ENCODE measurements around the gene GAB2.
"Not testable (repeated sequence)": the region's sequence is repeated elsewhere in the genome, so short reads cannot be mapped to it uniquely, and the experiment has no call there.

GAB2 gene

DNA sequence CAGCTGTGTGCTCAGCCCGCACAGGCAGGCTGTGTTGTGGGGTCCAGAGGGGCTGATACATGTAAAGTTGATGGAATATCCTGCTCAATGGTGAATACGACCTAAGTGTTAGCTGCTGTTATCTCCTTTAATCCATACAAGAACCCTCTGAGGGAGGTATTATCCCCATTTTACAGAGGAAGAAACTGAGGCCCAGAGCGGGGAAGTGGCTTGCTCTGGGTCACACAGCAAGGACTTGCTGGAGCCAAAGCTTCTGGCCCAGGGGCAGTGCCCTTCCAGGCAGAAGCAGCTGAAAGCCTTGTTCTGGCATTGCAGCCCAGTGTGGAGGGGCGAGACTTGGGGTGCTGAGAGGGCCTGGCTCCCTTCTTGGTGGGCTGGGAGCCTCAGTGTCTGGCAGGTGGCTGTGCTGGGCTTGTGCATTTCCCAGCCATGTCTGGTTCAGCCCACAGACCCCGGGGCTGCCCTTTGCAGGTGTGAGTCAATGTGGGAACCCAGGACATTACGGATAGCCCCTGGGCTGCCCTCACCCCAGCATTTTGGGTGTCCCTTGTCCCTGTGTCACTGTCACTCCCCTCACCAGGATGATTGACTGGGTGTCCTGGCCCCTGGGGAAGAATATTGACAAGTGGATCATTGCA lies 218.5 kb downstream of the GAB2 start:
- no peak for DNase-seq

DNA sequence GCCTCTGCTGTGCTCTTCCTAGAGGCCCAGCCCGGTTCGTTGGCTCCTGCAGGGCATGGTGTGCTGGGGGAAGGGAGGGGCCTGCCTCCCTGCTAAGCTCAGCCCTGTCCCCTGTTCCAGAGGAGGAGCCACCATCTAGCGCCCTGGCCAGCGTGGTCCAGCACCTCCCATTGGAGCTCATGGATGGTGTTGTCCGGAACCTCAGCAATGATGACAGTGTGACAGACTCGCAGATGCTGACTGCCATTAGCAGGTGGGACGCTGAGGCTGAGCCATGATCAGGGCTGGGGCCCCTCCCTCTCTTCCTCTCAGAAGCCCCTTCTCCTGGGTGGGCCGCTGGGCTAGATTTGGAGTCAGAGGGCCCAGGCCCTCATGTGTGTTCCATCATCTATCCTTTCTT lies 219.8 kb downstream of the GAB2 start:
- no peak for DNase-seq

DNA sequence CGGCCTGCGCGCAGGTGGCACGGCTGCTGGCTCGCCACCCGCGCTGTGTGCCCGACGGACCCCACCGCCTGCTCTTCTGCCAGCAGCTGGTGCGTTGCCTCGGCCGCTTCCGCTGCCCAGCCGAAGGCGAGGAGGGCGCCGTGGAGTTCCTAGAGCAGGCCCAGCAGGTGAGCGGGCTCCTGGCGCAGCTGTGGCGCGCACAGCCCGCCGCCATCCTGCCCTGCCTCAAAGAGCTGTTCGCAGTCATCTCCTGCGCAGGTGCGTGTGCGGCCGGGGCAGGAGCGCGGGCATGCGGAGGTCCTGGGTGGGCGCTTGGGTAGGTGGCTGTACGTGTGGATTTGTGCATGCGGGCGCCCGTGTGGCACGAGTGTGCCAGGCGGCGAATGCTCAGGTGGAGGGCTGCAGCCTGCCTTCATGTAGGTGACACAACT lies 220.9 kb downstream of the GAB2 start:
- no peak for DNase-seq

DNA sequence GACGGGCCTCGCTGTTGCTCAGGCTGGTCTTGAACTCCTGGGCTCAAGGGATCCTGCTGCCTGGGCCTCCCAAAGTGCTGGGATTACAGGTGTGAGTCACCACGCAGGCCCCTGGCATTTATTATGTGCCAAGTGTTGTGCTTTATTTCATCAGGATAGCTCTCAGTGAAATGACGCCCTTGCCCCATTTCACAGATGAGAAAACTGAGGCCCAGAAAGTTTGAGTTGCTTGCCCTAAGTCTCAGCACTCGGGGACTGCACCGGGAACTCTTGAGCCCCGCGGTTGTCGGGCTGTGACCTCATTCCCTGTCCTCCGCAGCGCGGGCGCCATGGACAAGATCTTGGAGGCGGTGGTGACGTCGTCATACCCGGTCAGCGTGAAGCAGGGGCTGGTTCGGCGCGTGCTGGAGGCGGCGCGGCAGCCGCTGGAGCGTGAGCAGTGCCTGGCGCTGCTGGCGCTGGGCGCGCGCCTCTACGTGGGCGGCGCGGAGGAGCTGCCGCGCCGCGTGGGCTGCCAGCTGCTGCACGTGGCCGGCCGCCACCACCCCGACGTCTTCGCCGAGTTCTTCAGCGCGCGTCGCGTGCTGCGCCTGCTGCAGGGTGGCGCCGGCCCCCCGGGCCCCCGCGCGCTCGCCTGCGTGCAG lies 221.6 kb downstream of the GAB2 start:
- DNase-seq: no peak

DNA sequence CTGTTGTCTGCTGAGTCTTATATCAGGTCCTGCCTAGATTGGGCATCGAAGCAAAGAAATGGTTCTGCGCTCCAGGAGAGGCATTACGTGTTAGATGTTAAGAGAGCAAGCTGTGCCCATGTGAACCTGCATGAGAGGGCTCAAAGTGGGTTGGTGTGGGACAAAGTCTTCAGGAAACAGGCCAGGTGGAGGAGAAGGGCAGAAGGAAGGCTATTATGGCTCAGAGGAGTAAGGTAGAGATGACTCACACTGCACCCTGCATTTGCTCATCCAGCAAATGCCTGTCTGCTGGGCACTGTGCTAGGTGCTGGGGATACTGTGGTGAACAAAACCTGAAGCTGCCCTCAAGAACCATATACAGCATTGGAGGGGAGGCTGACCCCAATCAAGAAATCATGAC lies 223.1 kb downstream of the GAB2 start:
- no peak for DNase-seq

DNA sequence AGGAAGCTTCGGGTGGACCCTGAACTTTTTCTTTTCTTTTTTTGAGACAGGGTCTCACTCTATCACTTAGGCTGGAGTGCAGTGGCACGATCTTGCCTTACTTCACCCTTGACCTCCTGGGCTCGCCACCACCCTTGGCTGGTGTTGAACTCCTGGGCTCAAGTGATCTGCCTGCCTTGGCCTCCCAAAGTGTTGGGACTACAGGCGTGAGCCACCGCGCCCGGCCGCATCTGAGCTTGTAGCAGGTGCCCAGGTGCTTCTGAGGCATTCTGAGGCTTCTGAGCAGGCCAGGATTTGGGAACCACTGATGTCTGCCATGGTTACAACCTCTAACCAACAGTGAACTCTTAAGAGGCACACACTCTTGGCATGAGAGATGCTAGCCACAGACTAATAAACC lies 223.8 kb downstream of the GAB2 start:
- DNase-seq: no peak

DNA sequence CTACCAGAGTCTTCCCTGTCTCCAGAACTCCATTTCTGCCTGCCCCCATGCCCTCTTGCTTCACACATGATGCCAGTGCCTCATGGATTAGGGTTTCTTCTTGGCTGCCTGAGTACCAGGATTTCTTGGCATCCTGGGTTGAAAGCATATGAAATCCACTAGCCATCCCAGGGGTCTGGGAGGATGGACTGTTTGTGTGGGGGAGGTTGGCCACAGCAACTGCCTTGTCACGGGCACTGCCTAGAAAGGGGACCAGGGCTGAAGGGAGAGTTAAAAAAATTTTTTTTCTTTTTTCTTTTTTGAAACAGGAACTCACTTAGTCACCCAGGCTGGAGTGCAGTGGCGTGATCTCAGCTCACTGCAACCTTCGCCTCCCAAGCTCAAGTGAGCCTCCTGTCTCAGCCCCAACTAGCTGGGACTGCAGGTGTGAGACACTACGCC lies 224.7 kb downstream of the GAB2 start:
- no peak for DNase-seq

DNA sequence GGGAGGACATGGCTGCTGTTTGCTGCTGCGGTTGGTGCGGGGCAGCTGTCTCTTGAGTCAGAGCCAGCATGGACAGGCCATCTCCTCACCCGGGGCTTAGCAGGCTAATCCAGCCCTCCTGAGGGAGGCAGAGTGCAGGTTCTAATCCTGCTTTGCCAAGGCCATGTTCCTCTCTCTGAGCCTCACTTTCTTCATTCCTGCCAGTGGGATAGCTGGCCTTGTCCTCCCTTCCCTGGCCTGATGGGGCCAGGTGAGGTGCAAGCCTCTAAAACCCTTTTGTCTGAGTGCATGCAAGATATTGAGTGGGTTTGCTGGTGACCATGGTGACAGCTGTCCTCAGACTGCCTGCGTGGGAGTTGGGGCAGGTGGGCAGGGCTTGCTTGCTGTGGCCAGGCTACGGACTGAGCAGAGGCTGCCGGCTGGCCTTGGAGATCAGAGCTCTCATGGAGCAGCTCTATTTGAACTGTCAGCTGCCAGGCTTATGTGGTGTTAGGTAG lies 225.3 kb downstream of the GAB2 start:
- no peak for DNase-seq

DNA sequence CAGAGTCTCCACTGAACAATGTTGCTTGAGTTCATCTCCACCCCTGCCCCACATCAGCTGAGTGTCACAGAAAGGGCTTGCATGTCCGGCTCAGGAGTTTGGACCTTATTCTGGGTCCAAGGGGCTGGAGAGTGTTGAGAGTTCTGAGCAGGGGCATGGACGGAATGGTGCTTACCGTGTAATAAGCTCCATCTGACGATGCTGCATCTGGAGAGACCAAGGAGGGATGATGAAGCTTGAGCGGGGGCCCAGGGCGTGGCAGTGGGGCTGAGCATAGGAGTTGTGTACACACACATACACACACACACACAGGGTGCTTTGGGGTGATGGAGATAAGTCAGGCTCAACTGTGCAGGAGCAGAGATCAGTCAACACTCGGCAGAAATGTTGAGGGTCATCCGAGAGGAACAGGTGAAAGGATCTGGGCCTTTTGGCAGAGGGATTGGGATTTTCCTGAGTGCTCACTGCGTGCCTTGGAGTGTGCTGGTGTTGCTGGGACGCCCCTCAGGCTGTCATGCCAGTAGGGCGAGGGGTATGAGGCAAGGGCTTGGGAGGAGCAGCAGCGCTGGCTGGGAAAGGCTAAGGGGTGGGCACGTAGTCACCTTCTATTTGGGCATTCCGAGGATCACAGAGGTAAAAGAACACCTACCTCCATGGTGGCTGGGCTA lies 226.6 kb downstream of the GAB2 start:
- DNase-seq: no peak

DNA sequence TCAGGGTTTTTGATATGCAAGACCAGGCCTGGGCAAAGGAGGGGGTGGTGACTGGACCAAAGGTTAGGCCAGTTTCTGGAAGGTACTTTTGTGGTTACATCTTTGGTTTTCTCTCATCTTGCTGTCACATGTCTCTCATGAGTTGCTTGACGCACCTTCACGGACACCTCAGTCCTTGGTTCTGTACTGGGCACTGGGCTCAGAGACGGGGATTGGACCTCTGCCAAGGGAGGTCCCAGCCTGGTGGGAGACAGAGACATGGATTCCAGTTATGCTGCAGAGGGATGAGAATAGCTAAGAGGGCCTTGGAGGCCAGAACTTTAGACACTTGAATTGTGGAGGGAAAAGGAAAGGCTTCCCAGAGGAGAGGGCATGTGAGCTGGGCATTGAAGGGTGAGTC lies 227.2 kb downstream of the GAB2 start:
- DNase-seq: no peak

DNA sequence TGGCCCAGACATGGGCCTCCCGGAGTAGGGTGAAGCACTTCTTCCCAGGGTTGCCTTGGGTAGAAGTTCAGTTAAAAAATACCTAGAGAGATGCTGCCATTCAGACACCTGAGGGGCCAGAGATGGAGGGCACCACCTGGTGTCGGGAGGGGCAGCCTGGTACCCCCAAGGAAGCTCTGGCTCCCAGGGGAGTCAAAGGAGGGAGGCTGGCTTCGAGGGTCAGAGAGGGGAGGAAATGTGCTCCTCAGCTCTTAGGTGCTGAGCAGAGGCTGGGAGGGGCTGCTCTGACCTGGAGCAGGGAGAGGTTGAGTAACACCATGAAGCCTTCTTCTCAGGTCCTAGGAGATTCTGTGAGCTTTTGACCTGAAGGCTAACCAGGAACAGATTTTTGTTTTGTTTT lies 227.8 kb downstream of the GAB2 start:
- no peak for DNase-seq

DNA sequence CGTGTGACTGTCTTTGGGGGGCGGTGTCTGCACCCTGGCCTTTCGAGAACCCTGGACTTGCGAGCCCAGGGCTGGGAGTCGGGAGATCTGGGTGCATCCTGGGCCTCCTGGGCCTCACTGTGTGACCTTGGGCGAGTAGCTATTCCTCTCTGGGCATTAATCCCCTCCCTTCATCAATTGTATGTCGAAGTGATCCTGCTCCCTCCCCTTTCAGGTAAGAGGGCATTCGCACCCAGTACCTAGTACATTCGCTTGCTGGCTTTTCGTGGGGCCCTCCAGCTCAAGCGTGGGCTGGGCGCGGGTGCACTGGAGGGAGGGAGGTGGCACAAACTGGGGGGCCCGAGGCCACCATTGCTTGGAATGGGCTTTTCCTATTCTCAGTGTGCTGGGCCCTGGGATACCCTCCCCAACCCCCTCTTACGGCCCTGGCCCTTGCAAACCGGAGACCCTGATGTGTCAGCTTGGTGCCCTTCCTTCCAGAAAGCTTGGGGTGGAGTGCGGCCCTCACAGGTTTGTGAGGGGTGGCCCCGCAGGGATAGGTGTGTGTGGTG lies 228.4 kb downstream of the GAB2 start:
- no peak for DNase-seq

DNA sequence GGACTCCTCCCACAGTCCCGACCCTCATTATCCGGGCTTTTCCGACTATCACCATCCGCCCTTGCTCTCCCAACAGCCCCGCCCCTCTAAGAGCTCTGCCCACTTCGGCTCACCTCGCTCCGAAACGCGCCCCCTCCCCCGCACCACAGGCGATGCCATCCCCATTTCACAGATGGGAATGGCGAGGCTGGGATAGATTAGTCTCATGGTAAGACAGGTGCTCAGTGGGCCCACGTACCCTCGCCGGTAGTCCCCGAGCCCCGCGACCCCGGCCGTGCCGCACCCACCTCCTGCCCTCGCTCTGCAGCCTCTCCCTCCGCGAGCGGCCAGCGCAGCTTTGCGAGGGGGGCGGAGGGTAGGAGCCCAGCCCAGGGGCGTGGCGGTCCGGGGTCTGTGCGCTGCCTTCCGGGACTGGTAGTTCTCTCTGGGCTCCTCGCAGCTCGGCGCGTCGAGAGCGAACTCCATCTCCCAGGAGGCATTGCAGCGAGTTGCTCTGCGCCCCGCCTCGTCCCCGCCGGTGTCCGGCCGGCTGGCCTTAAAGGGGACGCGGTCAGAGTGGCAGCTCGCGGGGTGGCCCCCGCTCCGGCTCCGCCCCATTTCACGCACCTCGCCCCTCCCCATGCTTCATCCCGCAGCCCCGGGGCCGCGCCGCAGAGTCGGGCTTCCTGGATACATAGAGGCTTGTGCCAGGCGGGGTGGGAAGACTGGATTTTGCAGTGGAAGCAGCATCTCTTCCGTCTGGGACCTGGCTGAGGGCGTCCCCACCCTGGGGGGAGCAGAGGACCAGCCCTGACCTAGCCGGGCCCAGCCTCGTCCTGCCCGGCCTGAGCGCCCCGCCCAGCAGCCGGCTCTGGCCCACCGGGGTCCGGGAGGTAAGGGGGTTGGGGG lies 229.1 kb downstream of the GAB2 start, which contains the start of the genes KCTD21 and USP35:
Gene KCTD21 (minus strand): TSS at position 341 of the 888 bp plus-strand sequence. CDS start 14,072 bp downstream, outside the sequence.
Gene USP35 (plus strand): TSS at position 634 of the 888 bp plus-strand sequence. CDS start 7,327 bp downstream, outside the sequence.
- DNase-seq: peak; percentile 98

DNA sequence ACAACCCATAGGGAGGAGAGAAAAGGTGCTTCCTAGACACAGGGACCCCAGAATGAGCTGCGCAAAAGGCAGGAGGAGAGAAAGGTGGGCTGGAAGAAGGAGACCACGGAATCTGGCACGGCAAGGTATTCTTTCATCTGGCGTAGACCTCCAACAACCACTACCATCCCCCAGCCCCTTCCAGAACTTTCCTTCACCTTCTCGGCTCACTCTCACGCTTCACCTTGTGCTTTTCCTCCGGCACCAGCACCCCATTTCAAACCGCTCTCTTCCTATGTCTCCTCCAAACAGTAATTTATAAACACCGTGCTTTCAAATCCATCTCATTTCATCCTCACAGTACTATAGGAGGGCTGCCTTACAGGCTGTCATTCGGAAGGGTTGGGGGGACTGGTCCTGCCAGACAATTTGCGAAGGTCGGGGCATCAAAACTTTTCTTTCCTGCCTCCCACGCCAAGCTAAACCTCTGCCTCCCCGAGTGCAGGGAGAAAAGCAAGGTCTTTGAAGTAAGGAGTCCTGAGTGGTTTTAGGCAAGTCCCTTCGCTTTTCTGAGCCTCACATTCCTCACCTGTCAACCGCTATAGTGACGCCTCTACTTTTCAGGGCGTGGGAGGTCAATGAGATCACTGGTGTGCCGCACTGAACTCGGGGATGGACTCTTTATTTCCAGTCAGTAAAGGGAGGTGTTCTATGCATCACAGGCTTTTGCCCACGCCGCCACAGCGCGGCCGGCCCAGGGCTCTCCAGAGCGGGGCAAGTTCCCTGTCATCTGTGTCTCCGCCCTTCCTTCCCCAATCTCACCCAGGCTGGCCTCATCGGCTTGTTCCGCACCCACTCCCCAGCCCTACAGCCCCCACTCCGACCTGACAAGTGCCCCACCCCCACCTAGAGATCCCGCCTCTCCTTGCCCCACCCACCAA lies 230.0 kb downstream of the GAB2 start:
- DNase-seq: no peak

DNA sequence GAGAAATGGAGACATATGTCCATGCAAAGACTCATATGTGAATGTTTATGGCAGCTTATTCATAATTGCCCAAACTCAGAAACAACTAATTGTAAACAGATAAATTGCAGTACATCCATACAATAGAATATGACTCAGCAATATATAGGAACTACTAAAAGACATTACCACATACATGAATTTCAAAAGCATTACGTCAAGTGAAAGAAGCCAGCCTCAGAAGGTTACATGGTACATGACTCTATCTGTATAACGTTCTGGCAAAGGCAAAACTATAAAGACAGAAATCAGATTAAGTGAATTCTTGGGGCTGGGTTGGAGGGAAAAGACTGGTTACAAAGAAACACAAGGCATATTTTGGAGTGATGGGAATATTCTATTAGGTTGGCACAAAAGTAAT lies 236.4 kb downstream of the GAB2 start:
- DNase-seq: no peak

DNA sequence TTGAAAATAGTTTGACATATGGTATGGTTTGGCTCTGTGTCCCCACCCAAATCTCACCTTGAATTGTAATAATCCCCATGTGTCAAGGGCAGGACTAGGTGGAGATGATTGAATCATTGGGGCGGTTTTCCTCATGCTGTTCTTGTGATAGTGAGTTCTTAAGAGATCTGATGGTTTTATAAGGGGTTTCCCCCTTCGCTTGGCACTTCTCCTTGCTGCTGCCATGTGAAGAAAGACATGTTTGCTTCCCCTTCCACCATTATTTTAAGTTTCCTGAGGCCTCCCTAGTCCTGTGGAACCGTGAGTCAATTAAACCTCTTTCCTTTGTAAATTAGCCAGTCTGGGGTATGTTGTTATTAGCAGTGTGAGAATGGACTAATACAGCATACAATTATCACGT lies 236.9 kb downstream of the GAB2 start:
- no peak for DNase-seq

DNA sequence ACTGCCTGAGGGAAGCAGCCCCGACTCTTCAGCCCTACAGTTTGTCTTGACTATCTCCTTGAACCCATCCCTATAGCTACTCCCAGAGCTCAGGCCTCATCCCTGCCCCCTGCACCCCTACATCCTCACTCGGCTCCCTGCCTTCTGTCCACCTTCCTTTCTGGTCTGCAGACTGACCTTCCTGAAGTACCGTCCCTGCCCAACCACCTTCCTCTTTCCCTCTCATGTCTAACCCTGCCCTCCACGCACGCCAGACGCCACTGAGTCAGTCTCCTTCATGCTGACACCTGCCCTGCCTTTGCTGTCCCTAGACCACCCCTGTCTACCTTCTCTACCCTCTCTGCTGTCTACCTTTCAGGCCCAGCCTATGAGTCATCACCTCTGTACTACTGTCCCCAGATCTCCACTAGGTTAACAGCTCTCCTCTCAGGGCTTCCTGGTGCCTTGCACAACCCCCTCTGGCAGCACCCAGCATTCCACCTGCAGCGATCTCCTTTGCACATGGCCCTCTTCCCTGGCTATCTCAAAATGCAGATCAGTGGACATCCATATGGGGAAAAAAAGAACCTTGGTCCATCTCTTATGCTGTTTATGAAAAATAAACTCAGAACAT lies 238.1 kb downstream of the GAB2 start:
- no peak for DNase-seq

DNA sequence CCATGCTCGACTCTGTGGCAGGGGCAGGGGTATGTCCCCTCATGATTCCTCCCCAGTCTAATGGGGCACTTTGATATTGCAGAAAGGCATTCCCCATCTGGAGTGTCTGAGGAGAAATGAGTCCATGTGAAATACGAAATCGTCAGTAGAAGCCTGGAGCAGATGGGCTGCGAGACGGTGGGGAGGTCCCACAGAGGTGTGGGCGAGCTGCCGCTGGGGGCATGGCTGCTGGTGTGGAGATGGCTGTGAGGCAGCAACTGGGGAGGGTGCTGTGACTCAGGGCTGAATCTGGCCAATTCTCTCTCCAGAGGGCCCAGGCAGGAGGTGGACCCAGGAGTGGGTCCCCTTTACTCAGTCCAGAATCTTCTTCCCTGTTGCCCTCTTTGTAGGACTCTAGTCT lies 240.4 kb downstream of the GAB2 start:
- DNase-seq: no peak

DNA sequence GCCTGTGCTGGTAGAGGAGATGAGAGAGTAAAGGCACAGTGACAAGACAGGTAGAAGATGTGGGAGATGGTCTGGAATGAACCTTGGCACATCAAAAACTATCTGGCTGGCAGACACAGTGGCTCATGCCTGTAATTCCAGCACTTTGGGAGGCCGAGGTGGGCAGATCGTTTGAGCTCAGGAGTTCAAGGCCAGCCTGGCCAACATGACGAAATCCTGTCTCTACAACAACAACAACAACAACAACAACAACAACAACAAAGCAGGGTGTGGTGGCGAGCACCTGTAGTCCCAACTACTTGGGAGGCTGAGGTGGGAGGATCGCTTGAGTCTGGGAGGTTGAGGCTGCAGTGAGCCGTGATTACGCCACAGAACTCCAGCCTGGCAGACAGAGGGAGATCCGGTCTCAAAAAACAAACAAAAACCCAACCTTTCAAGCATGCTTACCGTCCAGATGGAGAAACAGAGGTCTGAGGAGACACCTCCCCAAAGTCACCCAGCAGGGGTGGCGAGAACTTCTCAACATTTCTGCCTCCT lies 240.9 kb downstream of the GAB2 start:
- no peak for DNase-seq

DNA sequence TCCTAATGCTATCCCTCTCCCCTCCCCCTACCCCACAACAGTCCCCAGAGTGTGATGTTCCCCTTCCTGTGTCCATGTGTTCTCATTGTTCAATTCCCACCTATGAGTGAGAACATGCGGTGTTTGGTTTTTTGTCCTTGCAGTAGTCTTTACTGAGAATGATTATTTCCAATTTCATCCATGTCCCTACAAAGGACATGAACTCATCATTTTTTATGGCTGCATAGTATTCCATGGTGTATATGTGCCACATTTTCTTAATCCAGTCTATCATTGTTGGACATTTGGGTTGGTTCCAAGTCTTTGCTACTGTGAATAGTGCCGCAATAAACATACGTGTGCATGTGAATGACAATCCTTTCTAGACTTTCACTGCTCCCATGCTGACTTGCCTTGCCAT lies 241.8 kb downstream of the GAB2 start:
- DNase-seq: not testable (repeated sequence)

DNA sequence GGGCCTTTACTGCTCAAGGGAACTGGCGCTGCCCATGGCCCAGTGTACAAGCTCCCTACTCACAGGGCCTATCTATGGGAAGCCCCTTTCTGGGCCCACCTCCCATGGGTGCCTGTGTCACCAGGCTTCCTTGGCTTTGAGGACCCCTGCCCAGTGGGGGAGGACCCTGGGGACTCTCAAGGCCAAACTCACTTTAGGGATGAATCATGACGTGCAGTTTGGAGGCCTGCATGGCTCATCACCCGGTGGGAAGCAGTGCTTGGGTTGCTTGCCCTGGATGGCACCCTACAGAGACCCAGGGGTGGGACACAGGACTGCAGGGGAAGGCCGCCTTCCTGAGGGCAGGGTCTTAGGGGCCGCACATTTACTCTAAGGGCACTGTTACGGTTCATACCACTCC lies 245.7 kb downstream of the GAB2 start:
- DNase-seq: no peak
